22Rv1 (cell line): ENCODE measurements around the gene CALCOCO1.

Experiments used
- CTCF ChIP-seq: fragments of 450-650 bp; IDR thresholded peaks from 2 replicates; pipeline ENCODE4 v1.5.1; 2017; ENCODE audit warnings: mild to moderate bottlenecking
- ZFX ChIP-seq: fragments of 450-650 bp; IDR thresholded peaks from 2 replicates; pipeline ENCODE4 v1.6.1; 2017; ENCODE audit warnings: antibody characterized with exemption, borderline replicate concordance

DNA sequence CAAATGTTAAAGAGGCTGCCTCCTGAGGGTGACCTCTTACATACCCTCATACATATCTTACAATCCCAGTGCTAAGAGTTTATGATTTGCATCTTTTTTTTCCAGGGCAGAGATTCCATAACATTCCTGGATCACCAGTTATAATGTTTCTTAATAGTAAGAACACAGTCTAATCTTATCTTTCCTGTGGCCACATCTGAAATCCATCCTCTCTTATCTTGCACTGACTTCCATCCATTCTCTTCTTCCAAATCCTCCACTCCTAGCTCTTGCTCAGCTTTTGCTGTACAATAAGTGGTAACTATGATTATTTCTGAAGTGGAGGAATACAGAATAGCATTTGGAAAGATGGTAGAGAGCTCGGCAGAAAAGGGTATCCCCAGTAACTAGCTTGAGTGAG is 6.3 kb downstream of the CALCOCO1 start:
- no peak for TF ChIP-seq CTCF
- no peak for TF ChIP-seq ZFX
